Measurements from ENCODE around the gene RIPOR3.

Gene RIPOR3

GRCh38 chr20:50592282-50593004 lies 98.9 kb downstream of the RIPOR3 start:
- Histone ChIP-seq H3K36me3 (ENCODE audit: insufficient read depth, low read depth, low read length) (0 out of 2 replicates have a peak, but pooled peaks cover 4% of the 10 kb centered on the region), H3K4me1 (ENCODE audit: insufficient read depth, low read length) (peaks cover 9% of the 10 kb centered on the region; the same call in 1 of the 2 replicates), H3K27ac (ENCODE audit: low read length) (no peak overlapping the region), H3K27me3 (ENCODE audit: insufficient read depth, low read length) (no peaks in the 10 kb centered on the region), H3K9ac (ENCODE audit: low read depth, low read length) (no peak overlapping the region), H3K9me3 (ENCODE audit: insufficient read depth, low read depth, low read length) (no peaks in the 10 kb centered on the region), H3K4me3 (ENCODE audit: low read length) (no peak overlapping the region)

GRCh38 chr20:50591233-50591852 lies 100.0 kb downstream of the RIPOR3 start:
- Histone ChIP-seq H3K4me1 (ENCODE audit: insufficient read depth, low read length) (peaks cover 6% of the 10 kb centered on the region; the same call in 1 of the 2 replicates), H3K27me3 (ENCODE audit: insufficient read depth, low read length) (no peaks in the 10 kb centered on the region)

DNA sequence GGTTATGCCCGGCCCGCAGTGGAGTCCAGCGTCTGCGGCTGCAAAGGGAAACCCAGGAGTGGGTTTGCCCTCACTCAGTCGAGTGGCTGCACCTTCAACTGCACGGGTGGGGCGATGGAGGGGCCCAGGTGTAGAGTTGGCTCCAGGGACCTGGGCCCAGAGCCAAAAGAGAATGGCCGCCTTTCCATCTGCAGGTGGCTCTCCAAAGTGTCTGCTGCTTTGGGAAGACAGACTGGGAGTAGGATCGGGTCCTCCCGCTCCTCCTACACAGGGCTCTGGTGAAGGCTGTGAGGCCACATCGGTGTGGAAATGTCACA lies 101.0 kb downstream of the RIPOR3 start:
- Histone ChIP-seq H3K27me3 (ENCODE audit: insufficient read depth, low read length) (no peaks in the 10 kb centered on the region), H3K9me3 (ENCODE audit: insufficient read depth, low read depth, low read length) (no peaks in the 10 kb centered on the region), H3K9ac (ENCODE audit: low read depth, low read length) (no peak overlapping the region), H3K4me3 (ENCODE audit: low read length) (no peak overlapping the region), H3K27ac (ENCODE audit: low read length) (no peak overlapping the region), H3K4me1 (ENCODE audit: insufficient read depth, low read length) (no peaks in the 10 kb centered on the region), H3K36me3 (ENCODE audit: insufficient read depth, low read depth, low read length) (peaks cover 15% of the 10 kb centered on the region; the same call in 1 of the 2 replicates)

More at GRCh38 chr20:50591233-50591852, 100.0 kb downstream of the RIPOR3 start:
- Histone ChIP-seq H3K27ac (ENCODE audit: low read length) (no peak overlapping the region), H3K9me3 (ENCODE audit: insufficient read depth, low read depth, low read length) (no peaks in the 10 kb centered on the region), H3K9ac (ENCODE audit: low read depth, low read length) (no peak overlapping the region), H3K4me3 (ENCODE audit: low read length) (no peak overlapping the region), H3K36me3 (ENCODE audit: insufficient read depth, low read depth, low read length) (peaks cover 12% of the 10 kb centered on the region; the same call in 1 of the 2 replicates)

- H3K36me3 ChIP-seq (ENCODE audit: insufficient read depth, low read depth, low read length), result peaks cover 15% of the 10 kb centered on the region; the same call in 1 of the 2 replicates
These were observed 101.6 kb downstream of the RIPOR3 start for GRCh38 chr20:50589548-50590347.

GRCh38 chr20:50588034-50588736 lies 103.2 kb downstream of the RIPOR3 start:
- H3K36me3 ChIP-seq (ENCODE audit: insufficient read depth, low read depth, low read length), result peaks cover 24% of the 10 kb centered on the region
- no peak overlapping the region for H3K4me3 ChIP-seq (ENCODE audit: low read length)
- H3K9ac ChIP-seq (ENCODE audit: low read depth, low read length), result no peak overlapping the region
- no peak overlapping the region for H3K27ac ChIP-seq (ENCODE audit: low read length)
- H3K9me3 ChIP-seq (ENCODE audit: insufficient read depth, low read depth, low read length), result no peaks in the 10 kb centered on the region
- H3K4me1 ChIP-seq (ENCODE audit: insufficient read depth, low read length), result no peaks in the 10 kb centered on the region
- H3K27me3 ChIP-seq (ENCODE audit: insufficient read depth, low read length), result no peaks in the 10 kb centered on the region

More at GRCh38 chr20:50589548-50590347, 101.6 kb downstream of the RIPOR3 start:
- Histone ChIP-seq H3K4me1 (ENCODE audit: insufficient read depth, low read length) (no peaks in the 10 kb centered on the region), H3K4me3 (ENCODE audit: low read length) (no peak overlapping the region), H3K9me3 (ENCODE audit: insufficient read depth, low read depth, low read length) (no peaks in the 10 kb centered on the region), H3K27me3 (ENCODE audit: insufficient read depth, low read length) (no peaks in the 10 kb centered on the region), H3K9ac (ENCODE audit: low read depth, low read length) (no peak overlapping the region), H3K27ac (ENCODE audit: low read length) (no peak overlapping the region)

GRCh38 chr20:50587291-50587961 lies 103.9 kb downstream of the RIPOR3 start:
- Histone ChIP-seq H3K4me3 (ENCODE audit: low read length) (no peak overlapping the region), H3K4me1 (ENCODE audit: insufficient read depth, low read length) (no peaks in the 10 kb centered on the region), H3K36me3 (ENCODE audit: insufficient read depth, low read depth, low read length) (peaks cover 31% of the 10 kb centered on the region), H3K9me3 (ENCODE audit: insufficient read depth, low read depth, low read length) (no peaks in the 10 kb centered on the region), H3K9ac (ENCODE audit: low read depth, low read length) (no peak overlapping the region), H3K27me3 (ENCODE audit: insufficient read depth, low read length) (no peaks in the 10 kb centered on the region), H3K27ac (ENCODE audit: low read length) (no peak overlapping the region)

DNA sequence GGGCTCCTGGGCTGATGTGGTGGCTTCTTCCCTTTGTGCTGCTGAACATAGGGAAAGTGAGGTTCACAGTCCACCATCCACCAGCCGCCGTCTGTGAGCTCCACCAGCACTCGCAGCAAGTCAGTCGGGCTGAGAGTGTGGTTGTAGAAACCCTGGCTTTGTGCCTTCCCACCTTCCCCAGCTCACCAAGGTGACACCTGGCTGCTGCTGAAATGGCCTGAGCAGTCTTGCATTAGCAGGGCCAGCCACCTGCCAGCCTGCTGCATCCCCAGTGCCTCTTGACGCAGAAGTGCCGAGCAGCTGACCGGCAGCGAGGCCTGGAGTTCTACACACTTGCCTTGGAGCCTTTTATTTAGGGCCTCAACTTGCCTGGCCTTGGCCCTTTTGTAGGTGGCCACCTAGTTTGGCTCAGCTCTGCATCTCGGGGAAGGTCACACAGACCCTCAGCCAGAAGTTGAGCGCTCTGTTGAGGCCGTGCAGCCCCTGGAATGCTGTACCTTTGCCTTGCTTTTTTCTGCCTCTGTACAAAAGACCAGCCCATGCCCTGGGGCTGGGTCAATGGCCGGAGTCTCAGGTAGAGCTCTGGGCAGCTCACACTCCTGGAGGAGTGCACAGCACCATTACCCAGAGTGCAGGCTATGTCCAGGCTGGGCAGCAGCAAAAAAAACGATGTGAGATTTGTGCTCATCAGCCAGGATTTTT lies 104.7 kb downstream of the RIPOR3 start:
- Histone ChIP-seq H3K27ac (ENCODE audit: low read length) (no peak overlapping the region), H3K9me3 (ENCODE audit: insufficient read depth, low read depth, low read length) (no peaks in the 10 kb centered on the region), H3K4me3 (ENCODE audit: low read length) (no peak overlapping the region), H3K36me3 (ENCODE audit: insufficient read depth, low read depth, low read length) (peaks cover 37% of the 10 kb centered on the region), H3K27me3 (ENCODE audit: insufficient read depth, low read length) (no peaks in the 10 kb centered on the region), H3K9ac (ENCODE audit: low read depth, low read length) (no peak overlapping the region), H3K4me1 (ENCODE audit: insufficient read depth, low read length) (no peaks in the 10 kb centered on the region)

DNA sequence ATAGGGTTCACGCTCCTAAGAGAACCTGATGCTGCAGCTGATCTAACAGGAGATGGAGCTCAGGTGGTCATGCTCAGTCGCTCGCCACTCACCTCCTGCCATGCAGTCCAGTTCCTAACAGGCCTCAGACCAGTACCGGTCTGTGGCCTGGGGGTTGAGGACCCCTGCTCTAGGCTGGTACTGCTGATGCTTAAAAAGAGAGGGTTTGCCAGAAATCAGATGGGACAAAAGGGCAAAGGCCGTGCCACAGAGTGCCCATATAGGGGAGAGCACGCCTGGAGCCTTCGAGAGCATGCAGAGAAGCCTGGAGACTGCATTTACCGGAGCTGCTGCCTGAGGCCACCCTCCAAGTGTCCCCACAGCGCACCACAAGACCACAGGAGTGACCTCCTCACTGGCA lies 105.7 kb downstream of the RIPOR3 start:
- H3K27me3 ChIP-seq (ENCODE audit: insufficient read depth, low read length), result no peaks in the 10 kb centered on the region
- peaks cover 47% of the 10 kb centered on the region for H3K36me3 ChIP-seq (ENCODE audit: insufficient read depth, low read depth, low read length)
- H3K4me3 ChIP-seq (ENCODE audit: low read length), result no peak overlapping the region
- no peak overlapping the region for H3K27ac ChIP-seq (ENCODE audit: low read length)
- no peak overlapping the region for H3K9ac ChIP-seq (ENCODE audit: low read depth, low read length)
- no peaks in the 10 kb centered on the region for H3K9me3 ChIP-seq (ENCODE audit: insufficient read depth, low read depth, low read length)
- no peaks in the 10 kb centered on the region for H3K4me1 ChIP-seq (ENCODE audit: insufficient read depth, low read length)

GRCh38 chr20:50585214-50585613 lies 106.1 kb downstream of the RIPOR3 start:
- H3K36me3 ChIP-seq (ENCODE audit: insufficient read depth, low read depth, low read length), result peaks cover 52% of the 10 kb centered on the region
- H3K4me1 ChIP-seq (ENCODE audit: insufficient read depth, low read length), result no peaks in the 10 kb centered on the region
- H3K9ac ChIP-seq (ENCODE audit: low read depth, low read length), result no peak overlapping the region
- H3K9me3 ChIP-seq (ENCODE audit: insufficient read depth, low read depth, low read length), result no peaks in the 10 kb centered on the region
- H3K4me3 ChIP-seq (ENCODE audit: low read length), result no peak overlapping the region
- no peak overlapping the region for H3K27ac ChIP-seq (ENCODE audit: low read length)
- H3K27me3 ChIP-seq (ENCODE audit: insufficient read depth, low read length), result no peaks in the 10 kb centered on the region

DNA sequence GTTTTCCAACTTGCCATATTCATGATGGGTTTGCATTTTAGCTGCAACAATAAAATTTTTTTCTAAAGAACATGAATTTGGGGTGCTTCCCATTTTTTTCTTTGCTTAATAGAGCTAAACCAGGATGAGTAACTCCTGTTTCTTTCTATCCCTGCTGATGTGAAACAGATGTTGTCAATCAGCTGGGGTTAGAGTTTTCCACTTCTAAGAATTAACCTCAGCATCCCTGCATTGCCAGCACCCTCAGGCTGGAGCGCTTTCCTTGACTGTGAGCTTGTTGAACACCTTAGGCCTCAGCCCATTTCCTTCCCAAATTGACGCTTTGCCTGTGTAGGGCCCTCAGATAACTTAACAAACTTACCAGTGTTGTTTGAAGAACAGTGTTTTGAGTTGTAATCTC lies 106.7 kb downstream of the RIPOR3 start:
- Histone ChIP-seq H3K36me3 (ENCODE audit: insufficient read depth, low read depth, low read length) (peaks cover 56% of the 10 kb centered on the region), H3K27me3 (ENCODE audit: insufficient read depth, low read length) (no peaks in the 10 kb centered on the region), H3K9ac (ENCODE audit: low read depth, low read length) (no peak overlapping the region), H3K9me3 (ENCODE audit: insufficient read depth, low read depth, low read length) (no peaks in the 10 kb centered on the region), H3K27ac (ENCODE audit: low read length) (no peak overlapping the region), H3K4me3 (ENCODE audit: low read length) (no peak overlapping the region), H3K4me1 (ENCODE audit: insufficient read depth, low read length) (no peaks in the 10 kb centered on the region)
